ACC112 (cell line): ENCODE data around the gene ROPN1.
"Not testable (repeated sequence)": the region's sequence is repeated elsewhere in the genome, so short reads cannot be mapped to it uniquely, and the experiment has no call there.

Experiments
- H2AFZ ChIP-seq: fragments of 200-600 bp; sonication (generic); one replicate; pipeline ENCODE4 v1.6.0; 2017; ENCODE audit warnings: antibody characterized with exemption, low read length; ENCODE audit not compliant: unreplicated experiment
- H3K27ac ChIP-seq: fragments of 200-600 bp; sonication (generic); 2 replicates; pipeline ENCODE4 v1.5.1; 2014; ENCODE audit warnings: low read depth, mild to moderate bottlenecking, antibody characterized with exemption, low read length, moderate library complexity
- H3K27me3 ChIP-seq: fragments of 200-600 bp; sonication (generic); 2 replicates; pipeline ENCODE4 v1.6.1; 2014; ENCODE audit warnings: mild to moderate bottlenecking, antibody characterized with exemption, low read length, moderate library complexity, mixed read lengths; ENCODE audit not compliant: insufficient read depth
- H3K36me3 ChIP-seq: fragments of 200-600 bp; sonication (generic); 2 replicates; pipeline ENCODE4 v1.6.1; 2016; ENCODE audit warnings: mild to moderate bottlenecking, antibody characterized with exemption, low read length, moderate library complexity, mixed read lengths; ENCODE audit not compliant: insufficient read depth
- H3K4me1 ChIP-seq: fragments of 200-600 bp; sonication (generic); one replicate; pipeline ENCODE4 v1.6.1; 2016; ENCODE audit warnings: low read length, mixed read lengths; ENCODE audit not compliant: insufficient read depth, unreplicated experiment, control insufficient read depth
- H3K4me3 ChIP-seq: fragments of 200-600 bp; sonication (generic); 2 replicates; pipeline ENCODE4 v1.5.1; 2014; ENCODE audit warnings: mild to moderate bottlenecking, low read depth, low read length
- H3K79me2 ChIP-seq: fragments of 200-600 bp; sonication (generic); one replicate; pipeline ENCODE4 v1.6.0; 2016; ENCODE audit warnings: low read length; ENCODE audit not compliant: control insufficient read depth, unreplicated experiment, insufficient read depth

Gene ROPN1

GRCh38 chr3:123967260-123967659, 24.7 kb downstream of the ROPN1 start:
- not testable (repeated sequence) for H3K36me3 ChIP-seq, H3K27ac ChIP-seq, H3K79me2 ChIP-seq, H2AFZ ChIP-seq, H3K4me1 ChIP-seq, H3K4me3 ChIP-seq
- H3K27me3 ChIP-seq: peaks cover 58% of the 10 kb centered on the region

GRCh38 chr3:123966799-123967198, 25.1 kb downstream of the ROPN1 start:
- not testable (repeated sequence) for H3K36me3 ChIP-seq, H3K4me3 ChIP-seq, H2AFZ ChIP-seq, H3K4me1 ChIP-seq, H3K27ac ChIP-seq, H3K79me2 ChIP-seq
- H3K27me3 ChIP-seq: peaks cover 56% of the 10 kb centered on the region

DNA sequence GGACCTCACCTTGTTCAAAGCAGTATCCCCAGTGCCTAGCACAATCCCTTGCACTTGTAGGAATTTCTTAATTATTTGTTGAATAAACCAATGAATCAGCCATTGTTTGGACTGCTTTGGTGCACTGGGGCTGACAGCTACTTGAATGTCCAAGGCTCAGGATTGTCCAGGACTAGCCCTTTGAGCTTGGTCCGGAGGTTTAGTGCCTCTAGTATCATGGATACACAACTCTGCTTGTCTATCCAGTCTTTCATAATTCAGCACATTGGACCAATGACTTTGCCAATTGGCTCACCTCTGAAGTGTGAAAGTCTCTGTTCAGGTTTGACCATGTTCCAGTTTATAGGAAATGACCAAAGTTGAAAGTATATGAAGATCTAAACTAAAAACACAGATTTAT, 27.1 kb downstream of the ROPN1 start:
- not testable (repeated sequence) for H3K4me3 ChIP-seq, H3K4me1 ChIP-seq, H3K27ac ChIP-seq, H2AFZ ChIP-seq, H3K79me2 ChIP-seq, H3K36me3 ChIP-seq
- H3K27me3 ChIP-seq: peaks cover 40% of the 10 kb centered on the region

DNA sequence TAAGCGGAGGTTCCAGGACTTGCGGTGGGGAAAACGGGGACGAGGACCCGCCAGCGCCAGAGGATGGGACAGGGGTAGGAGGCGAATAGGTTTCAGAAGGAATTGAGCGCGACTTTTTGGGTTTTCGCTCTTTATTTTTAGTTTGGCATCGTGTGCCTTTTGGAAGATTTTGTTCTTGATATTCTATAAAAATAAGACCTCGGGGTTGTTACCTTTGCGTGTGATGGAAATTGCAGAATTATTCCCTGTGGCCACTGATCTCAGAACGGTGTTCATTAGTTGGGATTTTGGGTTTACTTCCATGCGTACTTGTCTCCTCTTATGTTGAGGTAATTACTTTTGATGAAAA, 30.4 kb downstream of the ROPN1 start:
- H3K36me3 ChIP-seq: no peaks in the 10 kb centered on the region
- H2AFZ ChIP-seq: peak overlapping the region; percentile 92
- H3K4me3 ChIP-seq: peak overlapping the region; percentile 95
- no peak overlapping the region for H3K27ac ChIP-seq
- peaks cover 19% of the 10 kb centered on the region for H3K4me1 ChIP-seq
- peaks cover 20% of the 10 kb centered on the region for H3K79me2 ChIP-seq
- H3K27me3 ChIP-seq: peaks cover 16% of the 10 kb centered on the region; the same call in 1 of the 2 replicates

DNA sequence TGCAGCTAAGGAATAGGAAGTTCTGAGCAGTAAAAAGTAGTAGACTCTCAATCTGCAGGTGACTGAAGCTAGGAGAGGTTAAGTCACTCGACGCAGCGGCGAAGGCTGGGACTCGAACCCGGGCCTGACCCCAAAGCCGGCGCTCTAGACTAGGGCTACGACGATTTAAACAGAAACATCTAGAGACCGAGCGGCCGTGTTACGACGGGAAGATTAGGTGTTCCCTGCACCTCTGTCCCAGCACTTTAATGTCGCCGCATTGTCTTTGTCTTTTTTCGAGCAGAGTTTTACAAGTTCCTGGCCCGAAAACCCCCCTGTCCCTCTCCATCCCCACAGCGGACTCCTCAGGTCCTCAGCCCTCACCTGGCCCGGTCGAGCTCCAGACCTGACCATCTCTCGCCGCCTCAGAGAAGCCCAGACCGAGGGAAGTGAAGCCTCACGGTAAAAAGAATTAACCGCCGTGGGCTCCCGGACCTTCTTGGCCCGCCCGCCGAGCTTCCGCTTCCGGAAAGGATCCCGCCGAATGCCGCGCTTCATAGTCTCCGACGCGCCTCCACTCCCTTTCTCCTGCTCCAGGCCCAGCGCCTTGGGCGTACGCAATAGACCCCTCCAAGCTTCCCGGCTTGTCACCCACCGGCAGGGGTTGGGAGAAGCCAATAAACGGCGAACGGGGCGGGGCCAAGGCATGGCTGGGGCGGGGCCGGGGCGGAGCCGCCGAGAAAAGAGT, 31.0 kb downstream of the ROPN1 start, which contains the start of gene CCDC14:
Gene CCDC14 (minus strand): TSS at position 449 of the 727 bp plus-strand sequence. CDS start 56 bp downstream, at position 393.
- peaks cover 20% of the 10 kb centered on the region for H3K79me2 ChIP-seq
- peak within 1 kb of the TSS; percentile 95 for H3K4me3 ChIP-seq
- H3K4me1 ChIP-seq: peaks cover 19% of the 10 kb centered on the region
- peak within 1 kb of the TSS; percentile 67 for H3K27ac ChIP-seq
- no peaks in the 10 kb centered on the region; the same call in 1 of the 2 replicates for H3K36me3 ChIP-seq
- H2AFZ ChIP-seq: peak within 1 kb of the TSS; percentile 92
- H3K27me3 ChIP-seq: peaks cover 12% of the 10 kb centered on the region; the same call in 1 of the 2 replicates

DNA sequence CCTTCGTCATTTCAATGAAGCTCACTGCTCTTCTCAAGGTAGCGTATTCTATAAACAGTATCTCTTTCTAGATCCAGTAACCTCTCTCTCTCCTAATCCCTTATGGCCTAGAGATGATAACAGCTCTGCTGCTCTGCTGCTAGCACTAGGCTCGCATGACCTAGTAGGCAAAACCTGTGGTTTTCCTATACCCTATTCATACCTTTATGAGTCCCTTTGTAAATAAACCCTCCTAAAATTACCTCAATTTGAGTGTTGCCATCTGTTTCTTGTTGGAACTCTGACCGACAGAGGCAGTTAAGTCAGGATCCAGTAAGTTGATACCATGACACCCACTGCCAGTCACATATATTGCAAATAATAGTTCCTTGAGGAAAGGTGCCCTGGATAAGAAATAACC, 38.2 kb downstream of the ROPN1 start:
- H3K4me3 ChIP-seq: no peak overlapping the region
- H3K79me2 ChIP-seq: peaks cover 8% of the 10 kb centered on the region
- no peaks in the 10 kb centered on the region for H3K27me3 ChIP-seq
- no peak overlapping the region for H3K27ac ChIP-seq
- H3K4me1 ChIP-seq: peaks cover 14% of the 10 kb centered on the region
- no peak overlapping the region for H2AFZ ChIP-seq
- peaks cover 22% of the 10 kb centered on the region for H3K36me3 ChIP-seq

GRCh38 chr3:123952844-123953520, 38.9 kb downstream of the ROPN1 start:
- H3K27me3 ChIP-seq: no peaks in the 10 kb centered on the region
- no peak overlapping the region for H3K4me3 ChIP-seq
- no peak overlapping the region for H2AFZ ChIP-seq
- no peak overlapping the region for H3K27ac ChIP-seq
- peaks cover 2% of the 10 kb centered on the region for H3K79me2 ChIP-seq
- H3K36me3 ChIP-seq: peaks cover 22% of the 10 kb centered on the region
- H3K4me1 ChIP-seq: peaks cover 7% of the 10 kb centered on the region

GRCh38 chr3:123951522-123952447, 40.1 kb downstream of the ROPN1 start:
- Histone ChIP-seq H3K79me2 (no peaks in the 10 kb centered on the region), H3K4me3 (no peak overlapping the region), H3K4me1 (peaks cover 4% of the 10 kb centered on the region), H3K27me3 (no peaks in the 10 kb centered on the region), H3K27ac (no peak overlapping the region), H3K36me3 (peaks cover 22% of the 10 kb centered on the region), H2AFZ (no peak overlapping the region)

- Histone ChIP-seq H3K4me3 (no peak overlapping the region), H3K36me3 (peaks cover 18% of the 10 kb centered on the region), H3K4me1 (peaks cover 4% of the 10 kb centered on the region), H3K27me3 (no peaks in the 10 kb centered on the region), H3K27ac (no peak overlapping the region), H2AFZ (no peak overlapping the region), H3K79me2 (no peaks in the 10 kb centered on the region)
Observed at GRCh38 chr3:123949641-123950040, 42.3 kb downstream of the ROPN1 start.

GRCh38 chr3:123948449-123948848, 43.5 kb downstream of the ROPN1 start:
- no peaks in the 10 kb centered on the region for H3K79me2 ChIP-seq
- peaks cover 20% of the 10 kb centered on the region for H3K36me3 ChIP-seq

More at GRCh38 chr3:123948449-123948848, 43.5 kb downstream of the ROPN1 start:
- Histone ChIP-seq H3K27ac (no peak overlapping the region), H3K4me3 (no peak overlapping the region), H2AFZ (no peak overlapping the region), H3K4me1 (peaks cover 4% of the 10 kb centered on the region), H3K27me3 (no peaks in the 10 kb centered on the region)
